HepG2 (cell line): ENCODE results near the gene NME2. TPM values are rescaled to one million over a fixed set of nuclear protein-coding genes. Genes with fewer than 3 reads are reported as not detected.

Experiments used
- ATF1 ChIP-seq: IDR thresholded peaks from 2 replicates; pipeline ENCODE4 v1.6.1; 2016; ENCODE audit warnings: mild to moderate bottlenecking, control low read depth
- BRCA1 ChIP-seq: sonication (generic); formaldehyde crosslinking; IDR thresholded peaks from 2 replicates; pipeline ENCODE4 v1.4.0; 2020; ENCODE audit warnings: missing genetic modification reagents
- HOXD1 ChIP-seq: sonication (generic); formaldehyde crosslinking; IDR thresholded peaks from 2 replicates; pipeline ENCODE4 v1.5.0; 2020; ENCODE audit warnings: missing genetic modification reagents
- IKZF4 ChIP-seq: sonication (generic); formaldehyde crosslinking; IDR thresholded peaks from 2 replicates; pipeline ENCODE4 v1.5.1; 2020; ENCODE audit warnings: borderline replicate concordance, mild to moderate bottlenecking, low read depth, missing genetic modification reagents; ENCODE audit errors: not compliant biosample characterization
- MIXL1 ChIP-seq: IDR thresholded peaks from 2 replicates; pipeline ENCODE4 v1.6.1; 2016
- MTA3 ChIP-seq: sonication (generic); formaldehyde crosslinking; IDR thresholded peaks from 2 replicates; pipeline ENCODE4 v1.4.0; 2020; ENCODE audit warnings: missing genetic modification reagents
- PTBP1 ChIP-seq: fragments of 200-400 bp; formaldehyde crosslinking; IDR thresholded peaks from 2 replicates; pipeline ENCODE4 v1.6.1; 2018; ENCODE audit warnings: low read length, low read depth; ENCODE audit not compliant: poor library complexity, severe bottlenecking
- REPIN1 ChIP-seq: sonication (generic); formaldehyde crosslinking; IDR thresholded peaks from 2 replicates; pipeline ENCODE4 v1.8.0; 2022; ENCODE audit warnings: missing genetic modification reagents, low read depth, mild to moderate bottlenecking, borderline replicate concordance
- RXRB ChIP-seq: IDR thresholded peaks from 2 replicates; pipeline ENCODE4 v1.6.1; 2016; ENCODE audit warnings: borderline replicate concordance, missing genetic modification reagents, missing compliant biosample characterization
- SMARCC2 ChIP-seq: fragments of 450-650 bp; IDR thresholded peaks from 2 replicates; pipeline ENCODE4 v1.6.1; 2017; ENCODE audit warnings: antibody characterized with exemption, mild to moderate bottlenecking
- SYNCRIP ChIP-seq: fragments of 200-400 bp; formaldehyde crosslinking; IDR thresholded peaks from 2 replicates; pipeline ENCODE4 v1.6.1; 2018; ENCODE audit warnings: mild to moderate bottlenecking, low read depth, low read length; ENCODE audit not compliant: insufficient read depth
- TGIF2 ChIP-seq: IDR thresholded peaks from 2 replicates; pipeline ENCODE4 v1.6.1; 2016; ENCODE audit warnings: control low read depth, missing compliant biosample characterization
- YEATS2 ChIP-seq: sonication (generic); formaldehyde crosslinking; IDR thresholded peaks from 2 replicates; pipeline ENCODE4 v1.4.0; 2020; ENCODE audit warnings: missing genetic modification reagents, borderline replicate concordance
- ZFY ChIP-seq: sonication (generic); formaldehyde crosslinking; IDR thresholded peaks from 2 replicates; pipeline ENCODE4 v1.4.0; 2020; ENCODE audit warnings: missing genetic modification reagents
- ZNF138 ChIP-seq: sonication (generic); formaldehyde crosslinking; IDR thresholded peaks from 2 replicates; pipeline ENCODE4 v1.5.0; 2020; ENCODE audit warnings: mild to moderate bottlenecking, low read depth, missing genetic modification reagents
- ZNF264 ChIP-seq: sonication (generic); formaldehyde crosslinking; IDR thresholded peaks from 2 replicates; pipeline ENCODE4 v1.4.0; 2020; ENCODE audit warnings: missing genetic modification reagents
- ZNF660 ChIP-seq: sonication (generic); formaldehyde crosslinking; IDR thresholded peaks from 2 replicates; pipeline ENCODE4 v1.5.1; 2020; ENCODE audit warnings: mild to moderate bottlenecking, low read depth, missing genetic modification reagents, borderline replicate concordance
- ZNF724P ChIP-seq: sonication (generic); formaldehyde crosslinking; IDR thresholded peaks from 2 replicates; pipeline ENCODE4 v1.8.0; 2022; ENCODE audit warnings: missing genetic modification reagents, borderline replicate concordance
- ZNF747 ChIP-seq: sonication (generic); formaldehyde crosslinking; IDR thresholded peaks from 2 replicates; pipeline ENCODE4 v1.8.1; 2023; ENCODE audit warnings: missing genetic modification reagents, mild to moderate bottlenecking, borderline replicate concordance
- ZNF773 ChIP-seq: sonication (generic); formaldehyde crosslinking; IDR thresholded peaks from 2 replicates; pipeline ENCODE4 v1.4.0; 2020; ENCODE audit warnings: missing genetic modification reagents, borderline replicate concordance
- ZNF777 ChIP-seq: sonication (generic); formaldehyde crosslinking; IDR thresholded peaks from 2 replicates; pipeline ENCODE4 v1.4.0; 2020; ENCODE audit warnings: missing genetic modification reagents
- polyA plus RNA-seq, 8 experiments: library from polyadenylated mRNA; depleted of rRNA in 3 of 8; stranded (reverse) in 7 of 8; unstranded in 1 of 8; fragments of >200 nt; fragmentation: Illumina TruSeq in 4 of 8; extraction: Trizol in 4 of 8; gene quantifications; 2 replicates each; pipeline versions ENCODE4 v1.2.1 to v1.2.3, GENCODE V29; 2011 to 2016; ENCODE audit warnings: low read depth in 4 of 8, missing spikeins in 1 of 8, mixed read lengths in 1 of 8; ENCODE audit not compliant: insufficient read depth in 1 of 8
- total RNA-seq, 5 experiments: library from RNA; depleted of rRNA; stranded (reverse); fragments of >200 nt; fragmentation: Illumina TruSeq; extraction: Trizol; gene quantifications; 2 replicates each; pipeline ENCODE4 v1.2.3, GENCODE V29; 2016; ENCODE audit warnings: low read depth in 1 of 5
- TF ChIP-seq, protein P1 (sequence below): sonication (generic); formaldehyde crosslinking; IDR thresholded peaks from 2 replicates; pipeline ENCODE4 v1.4.0; 2020; ENCODE audit warnings: missing genetic modification reagents
- TF ChIP-seq, protein P2 (sequence below): IDR thresholded peaks from 2 replicates; pipeline ENCODE4 v1.6.1; 2016; ENCODE audit warnings: missing compliant biosample characterization, missing genetic modification reagents, borderline replicate concordance
- TF ChIP-seq, protein P3 (sequence below): sonication (generic); formaldehyde crosslinking; IDR thresholded peaks from 2 replicates; pipeline ENCODE4 v1.4.0; 2020; ENCODE audit warnings: mild to moderate bottlenecking, missing genetic modification reagents, borderline replicate concordance
- TF ChIP-seq, protein P4 (sequence below): sonication (generic); formaldehyde crosslinking; conservative IDR thresholded peaks from 2 replicates; pipeline ENCODE4 v1.8.0; 2022; ENCODE audit warnings: mild to moderate bottlenecking, moderate library complexity, missing genetic modification reagents
- TF ChIP-seq, protein P5 (sequence below): sonication (generic); formaldehyde crosslinking; IDR thresholded peaks from 2 replicates; pipeline ENCODE4 v1.8.0; 2022; ENCODE audit warnings: mild to moderate bottlenecking, missing genetic modification reagents; ENCODE audit not compliant: insufficient replicate concordance

Gene NME2
- total and polyA plus RNA-seq, 2 of the 13 experiments (the other 11 are each of a cell fraction or from before 2014, with no cell fraction given) = 790 to 1,213 TPM

DNA sequence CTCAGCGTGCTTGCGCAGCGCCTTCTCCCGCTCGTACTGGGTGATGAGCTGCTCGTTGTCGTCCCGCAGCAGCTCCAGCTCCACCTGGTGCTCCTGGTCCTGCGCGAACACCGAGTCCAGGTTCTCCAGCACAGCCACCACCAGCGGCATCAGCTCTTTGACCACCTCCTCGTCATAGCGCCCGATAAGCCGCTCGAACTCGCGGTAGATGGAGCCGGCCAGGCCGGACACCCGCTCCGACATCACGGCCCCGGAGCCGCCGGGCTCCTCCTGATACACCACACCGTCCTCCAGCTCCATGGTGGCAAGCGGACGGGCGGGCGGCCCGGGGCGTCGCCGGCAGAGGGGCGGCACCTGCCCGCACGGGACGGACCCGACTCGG is 45.9 kb upstream of the NME2 start (continued):
- TF ChIP-seq SYNCRIP (no peak), HOXD1 (no peak), PTBP1 (no peak), IKZF4 (CRISPR knock-in tag) (no peak), ZNF777 (CRISPR knock-in tag) (no peak), ZNF264 (CRISPR knock-in tag) (no peak), ZNF138 (peak; percentile 28; the same call in 1 of the 2 replicates), ZNF747 (CRISPR knock-in tag) (no peak), ZNF724P (CRISPR knock-in tag) (no peak), RXRB (CRISPR knock-in tag) (peak; percentile 31; the same call in 1 of the 2 replicates), MTA3 (CRISPR knock-in tag) (no peak), REPIN1 (CRISPR knock-in tag) (no peak), BRCA1 (CRISPR knock-in tag) (no peak), ZFY (peak; percentile 49; the same call in 1 of the 2 replicates), MIXL1 (CRISPR knock-in tag) (no peak), TGIF2 (CRISPR knock-in tag) (no peak), YEATS2 (CRISPR knock-in tag) (0 out of 2 replicates have a peak, but pooled peaks have one; percentile 33), ZNF660 (CRISPR knock-in tag) (no peak), SMARCC2 (no peak), ZNF773 (CRISPR knock-in tag) (0 out of 2 replicates have a peak, but pooled peaks have one; percentile 44), ATF1 (no peak)
- TF ChIP-seq, protein P1, sequence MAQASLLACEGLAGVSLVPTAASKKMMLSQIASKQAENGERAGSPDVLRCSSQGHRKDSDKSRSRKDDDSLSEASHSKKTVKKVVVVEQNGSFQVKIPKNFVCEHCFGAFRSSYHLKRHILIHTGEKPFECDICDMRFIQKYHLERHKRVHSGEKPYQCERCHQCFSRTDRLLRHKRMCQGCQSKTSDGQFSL (CRISPR knock-in tag) = no peak
- TF ChIP-seq, protein P2, sequence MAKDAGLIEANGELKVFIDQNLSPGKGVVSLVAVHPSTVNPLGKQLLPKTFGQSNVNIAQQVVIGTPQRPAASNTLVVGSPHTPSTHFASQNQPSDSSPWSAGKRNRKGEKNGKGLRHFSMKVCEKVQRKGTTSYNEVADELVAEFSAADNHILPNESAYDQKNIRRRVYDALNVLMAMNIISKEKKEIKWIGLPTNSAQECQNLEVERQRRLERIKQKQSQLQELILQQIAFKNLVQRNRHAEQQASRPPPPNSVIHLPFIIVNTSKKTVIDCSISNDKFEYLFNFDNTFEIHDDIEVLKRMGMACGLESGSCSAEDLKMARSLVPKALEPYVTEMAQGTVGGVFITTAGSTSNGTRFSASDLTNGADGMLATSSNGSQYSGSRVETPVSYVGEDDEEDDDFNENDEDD (CRISPR knock-in tag) = peak; percentile 35; the same call in 1 of the 2 replicates
- TF ChIP-seq, protein P3, sequence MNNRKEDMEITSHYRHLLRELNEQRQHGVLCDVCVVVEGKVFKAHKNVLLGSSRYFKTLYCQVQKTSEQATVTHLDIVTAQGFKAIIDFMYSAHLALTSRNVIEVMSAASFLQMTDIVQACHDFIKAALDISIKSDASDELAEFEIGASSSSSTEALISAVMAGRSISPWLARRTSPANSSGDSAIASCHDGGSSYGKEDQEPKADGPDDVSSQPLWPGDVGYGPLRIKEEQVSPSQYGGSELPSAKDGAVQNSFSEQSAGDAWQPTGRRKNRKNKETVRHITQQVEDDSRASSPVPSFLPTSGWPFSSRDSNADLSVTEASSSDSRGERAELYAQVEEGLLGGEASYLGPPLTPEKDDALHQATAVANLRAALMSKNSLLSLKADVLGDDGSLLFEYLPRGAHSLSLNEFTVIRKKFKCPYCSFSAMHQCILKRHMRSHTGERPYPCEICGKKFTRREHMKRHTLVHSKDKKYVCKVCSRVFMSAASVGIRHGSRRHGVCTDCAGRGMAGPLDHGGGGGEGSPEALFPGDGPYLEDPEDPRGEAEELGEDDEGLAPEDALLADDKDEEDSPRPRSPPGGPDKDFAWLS = no peak
- TF ChIP-seq, protein P4, sequence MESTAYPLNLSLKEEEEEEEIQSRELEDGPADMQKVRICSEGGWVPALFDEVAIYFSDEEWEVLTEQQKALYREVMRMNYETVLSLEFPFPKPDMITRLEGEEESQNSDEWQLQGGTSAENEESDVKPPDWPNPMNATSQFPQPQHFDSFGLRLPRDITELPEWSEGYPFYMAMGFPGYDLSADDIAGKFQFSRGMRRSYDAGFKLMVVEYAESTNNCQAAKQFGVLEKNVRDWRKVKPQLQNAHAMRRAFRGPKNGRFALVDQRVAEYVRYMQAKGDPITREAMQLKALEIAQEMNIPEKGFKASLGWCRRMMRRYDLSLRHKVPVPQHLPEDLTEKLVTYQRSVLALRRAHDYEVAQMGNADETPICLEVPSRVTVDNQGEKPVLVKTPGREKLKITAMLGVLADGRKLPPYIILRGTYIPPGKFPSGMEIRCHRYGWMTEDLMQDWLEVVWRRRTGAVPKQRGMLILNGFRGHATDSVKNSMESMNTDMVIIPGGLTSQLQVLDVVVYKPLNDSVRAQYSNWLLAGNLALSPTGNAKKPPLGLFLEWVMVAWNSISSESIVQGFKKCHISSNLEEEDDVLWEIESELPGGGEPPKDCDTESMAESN = peak; percentile 55; the same call in 1 of the 2 replicates
- TF ChIP-seq, protein P5, sequence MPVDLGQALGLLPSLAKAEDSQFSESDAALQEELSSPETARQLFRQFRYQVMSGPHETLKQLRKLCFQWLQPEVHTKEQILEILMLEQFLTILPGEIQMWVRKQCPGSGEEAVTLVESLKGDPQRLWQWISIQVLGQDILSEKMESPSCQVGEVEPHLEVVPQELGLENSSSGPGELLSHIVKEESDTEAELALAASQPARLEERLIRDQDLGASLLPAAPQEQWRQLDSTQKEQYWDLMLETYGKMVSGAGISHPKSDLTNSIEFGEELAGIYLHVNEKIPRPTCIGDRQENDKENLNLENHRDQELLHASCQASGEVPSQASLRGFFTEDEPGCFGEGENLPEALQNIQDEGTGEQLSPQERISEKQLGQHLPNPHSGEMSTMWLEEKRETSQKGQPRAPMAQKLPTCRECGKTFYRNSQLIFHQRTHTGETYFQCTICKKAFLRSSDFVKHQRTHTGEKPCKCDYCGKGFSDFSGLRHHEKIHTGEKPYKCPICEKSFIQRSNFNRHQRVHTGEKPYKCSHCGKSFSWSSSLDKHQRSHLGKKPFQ = no peak
